SK-N-SH (cell line): Measurements from ENCODE around the gene AK5. TPM values are rescaled to one million over a fixed set of nuclear protein-coding genes. Genes with fewer than 3 reads are reported as not detected.
"Not testable (repeated sequence)": the region's sequence is repeated elsewhere in the genome, so short reads cannot be mapped to it uniquely, and the experiment has no call there.

Experiments used
- CTCF ChIA-PET: fragments of 300-600, 350-600 bp; formaldehyde crosslinking; extraction: SDS; loops from one replicate; lab custom pipeline; 2021; lab: Yijun Ruan, JAX
- POLR2A ChIA-PET: fragments of 350-600 bp; sonication (Branson Sonifier 250); formaldehyde crosslinking; extraction: SDS; loops from one replicate; lab custom pipeline; 2020; ENCODE audit warnings: antibody characterized with exemption, inconsistent platforms; lab: Yijun Ruan, JAX
- DNase-seq: peaks from one replicate; pipeline ENCODE4 v3.0.0; 2012
- H2AFZ ChIP-seq: fragments of 200-600 bp; sonication (generic); 2 replicates; pipeline ENCODE4 v1.8.1; 2016; ENCODE audit warnings: antibody characterized with exemption, mild to moderate bottlenecking, low read depth
- H3F3A ChIP-seq: fragments of 200-600 bp; sonication (generic); replicated peaks from 2 replicates; pipeline ENCODE3; 2016; ENCODE audit warnings: antibody characterized with exemption, mild to moderate bottlenecking; ENCODE audit not compliant: insufficient read depth
- H3K27ac ChIP-seq, 2 experiments: fragments of 200-500 bp in 1 of 2; fragments of 200-600 bp in 1 of 2; sonication (Bioruptor generic) in 1 of 2; sonication (generic), shearing (Covaris generic) in 1 of 2; 2 replicates each; pipeline versions ENCODE4 v1.5.1 to v1.6.1; 2014 to 2016; ENCODE audit warnings: low read depth in 2 of 2, inconsistent platforms in 1 of 2, low read length in 1 of 2, mild to moderate bottlenecking in 1 of 2, mixed read lengths in 1 of 2
- H3K27me3 ChIP-seq: fragments of 200-600 bp; sonication (generic), shearing (Covaris generic); 2 replicates; pipeline ENCODE4 v1.6.1; 2016; ENCODE audit warnings: mixed run types; ENCODE audit not compliant: insufficient read depth
- H3K36me3 ChIP-seq, 2 experiments: fragments of 200-500 bp in 1 of 2; fragments of 200-600 bp in 1 of 2; sonication (Bioruptor generic) in 1 of 2; sonication (generic) in 1 of 2; replicated peaks in 1 of 2; 2 replicates each; pipeline versions ENCODE3 to v1.5.1; 2014 to 2016; ENCODE audit warnings: low read length in 1 of 2, mild to moderate bottlenecking in 1 of 2; ENCODE audit not compliant: insufficient read depth in 2 of 2, control insufficient read depth in 1 of 2
- H3K4me1 ChIP-seq, 2 experiments: fragments of 200-500 bp in 1 of 2; fragments of 200-600 bp in 1 of 2; sonication (Bioruptor generic) in 1 of 2; sonication (generic), shearing (Covaris generic) in 1 of 2; 2 replicates each; pipeline versions ENCODE4 v1.5.1 to v1.6.1; 2014 to 2016; ENCODE audit warnings: low read depth in 1 of 2, low read length in 1 of 2, mixed run types in 1 of 2; ENCODE audit not compliant: insufficient read depth in 2 of 2, control insufficient read depth in 1 of 2
- H3K4me2 ChIP-seq: fragments of 200-600 bp; sonication (generic), shearing (Covaris generic); 2 replicates; pipeline ENCODE4 v1.6.1; 2017; ENCODE audit warnings: mixed run types
- H3K4me3 ChIP-seq, 2 experiments: fragments of 200-500 bp in 1 of 2; fragments of 200-600 bp in 1 of 2; sonication (Bioruptor generic) in 1 of 2; sonication (generic), shearing (Covaris generic) in 1 of 2; 2 replicates each; pipeline versions ENCODE4 v1.5.1 to v1.8.1; 2014 to 2016; ENCODE audit warnings: low read depth in 2 of 2, inconsistent platforms in 1 of 2, low read length in 1 of 2, mild to moderate bottlenecking in 1 of 2, mixed read lengths in 1 of 2, moderate library complexity in 1 of 2
- H3K79me2 ChIP-seq: fragments of 200-600 bp; sonication (generic); 2 replicates; pipeline ENCODE4 v1.8.1; 2017; ENCODE audit warnings: mild to moderate bottlenecking; ENCODE audit not compliant: insufficient read depth
- H3K9ac ChIP-seq: fragments of 200-600 bp; sonication (generic); 2 replicates; pipeline ENCODE4 v1.6.1; 2017; ENCODE audit warnings: mixed run types
- H3K9me2 ChIP-seq: fragments of 200-600 bp; sonication (generic); 2 replicates; pipeline ENCODE4 v1.6.1; 2017; ENCODE audit warnings: mixed run types
- H3K9me3 ChIP-seq: fragments of 200-600 bp; sonication (generic); 2 replicates; pipeline ENCODE4 v1.6.1; 2017; ENCODE audit warnings: mixed run types, mild to moderate bottlenecking, moderate library complexity
- H4K20me1 ChIP-seq: fragments of 200-600 bp; sonication (generic); 2 replicates; pipeline ENCODE4 v1.6.1; 2017; ENCODE audit warnings: mild to moderate bottlenecking, mixed run types; ENCODE audit not compliant: insufficient read depth
- CTCF ChIP-seq: fragments of 200-600 bp; sonication (generic); IDR thresholded peaks from 2 replicates; pipeline ENCODE4 v1.6.1; 2017; ENCODE audit warnings: antibody characterized with exemption, mild to moderate bottlenecking, moderate library complexity
- ELF1 ChIP-seq: IDR thresholded peaks from 2 replicates; pipeline ENCODE4 v1.4.0; 2012
- EP300 ChIP-seq, 2 experiments: IDR thresholded peaks; 2 replicates each; pipeline versions ENCODE4 v1.4.0 to v1.6.1; 2012; ENCODE audit warnings: borderline replicate concordance in 1 of 2, low read depth in 1 of 2, low read length in 1 of 2
- FOSL2 ChIP-seq: IDR thresholded peaks from 2 replicates; pipeline ENCODE4 v1.4.0; 2012; ENCODE audit warnings: low read depth, mild to moderate bottlenecking, moderate library complexity, borderline replicate concordance
- GABPA ChIP-seq: IDR thresholded peaks from 2 replicates; pipeline ENCODE4 v1.4.0; 2012; ENCODE audit warnings: low read depth, mild to moderate bottlenecking
- JUND ChIP-seq: IDR thresholded peaks from 2 replicates; pipeline ENCODE4 v1.4.0; 2012
- NFIC ChIP-seq: IDR thresholded peaks from 2 replicates; pipeline ENCODE4 v1.4.0; 2012; ENCODE audit warnings: borderline replicate concordance
- RAD21 ChIP-seq: IDR thresholded peaks from 2 replicates; pipeline ENCODE4 v1.6.1; 2012; ENCODE audit warnings: mild to moderate bottlenecking, low read length
- RFX5 ChIP-seq: IDR thresholded peaks from 2 replicates; pipeline ENCODE4 v1.6.1; 2012; ENCODE audit warnings: mild to moderate bottlenecking, improper control_type of control experiment, low read length
- RXRA ChIP-seq: IDR thresholded peaks from 2 replicates; pipeline ENCODE4 v1.4.0; 2012; ENCODE audit warnings: low read depth, mild to moderate bottlenecking, borderline replicate concordance
- SIN3A ChIP-seq: IDR thresholded peaks from 2 replicates; pipeline ENCODE4 v1.6.1; 2012; ENCODE audit warnings: low read depth, mild to moderate bottlenecking, low read length, moderate library complexity, borderline replicate concordance
- SMC3 ChIP-seq: IDR thresholded peaks from 2 replicates; pipeline ENCODE4 v1.6.1; 2012; ENCODE audit warnings: low read depth, low read length, improper control_type of control experiment
- USF2 ChIP-seq: fragments of 150-350 bp; IDR thresholded peaks from 2 replicates; pipeline ENCODE4 v1.6.1; 2017; ENCODE audit warnings: antibody characterized with exemption, low read length, low read depth, borderline replicate concordance
- WGBS: methylation state at CpG from one replicate; pipeline ENCODE4 v1.1.6; 2017; ENCODE audit warnings: low lambda C conversion rate; 5-methylcytosine and 5-hydroxymethylcytosine counted together
- polyA plus RNA-seq, 3 experiments: library from polyadenylated mRNA; depleted of rRNA; stranded (reverse); fragments of >200 nt; gene quantifications; 2 replicates each; pipeline ENCODE4 v1.2.3, GENCODE V29; 2012
- TF ChIP-seq, protein P1 (sequence below): IDR thresholded peaks from 2 replicates; pipeline ENCODE4 v1.4.0; 2012; ENCODE audit warnings: low read depth

AK5 gene
- polyA plus RNA-seq, 1 of the 3 experiments (the other 2 are of a cell fraction) = 22.9 TPM

GRCh38 chr1:77416692-77417450 is 135.1 kb downstream of the AK5 start:
- Histone ChIP-seq H3K4me3 (no peak overlapping the region), H3F3A (peaks cover 11% of the 10 kb centered on the region), H2AFZ (peak overlapping the region; percentile 36; the same call in 1 of the 2 replicates), H3K9me3 (no peaks in the 10 kb centered on the region), H3K79me2 (no peaks in the 10 kb centered on the region), H3K9me2 (no peaks in the 10 kb centered on the region), H3K4me2 (no peak overlapping the region), H3K27ac (peak overlapping the region in 1 of 2 experiments; percentile 27; a peak in 1 of 4 replicates), H3K4me1 (peaks cover 0 to 5% of the 10 kb centered on the region in 2 experiments; a peak in 1 of 4 replicates), H3K36me3 (peaks cover 0 to 14% of the 10 kb centered on the region in 2 experiments), H4K20me1 (no peaks in the 10 kb centered on the region), H3K9ac (no peak overlapping the region)
- POLR2A ChIA-PET = no interaction called here
- DNase-seq = peak; percentile 12
- WGBS = 71% methylated on average over 5 of the region's 5 CpGs
- TF ChIP-seq SMC3 (peak; percentile 32; the same call in 1 of the 2 replicates), GABPA (no peak), RAD21 (peak; percentile 47), RFX5 (no peak), NFIC (no peak), JUND (0 out of 2 replicates have a peak, but pooled peaks have one; percentile 8), FOSL2 (peak; percentile 27; the same call in 1 of the 2 replicates), ELF1 (no peak), USF2 (no peak), RXRA (no peak), EP300 (IDR thresholded peaks at IDR 0.05; ENCODE audit: borderline replicate concordance in 1 of 2, low read depth in 1 of 2, low read length in 1 of 2) (0 out of 4 replicates have a peak, but pooled peaks of 1 of the 2 experiments have one; percentile 23), SIN3A (no peak), CTCF (peak; percentile 60)
- TF ChIP-seq, protein P1, sequence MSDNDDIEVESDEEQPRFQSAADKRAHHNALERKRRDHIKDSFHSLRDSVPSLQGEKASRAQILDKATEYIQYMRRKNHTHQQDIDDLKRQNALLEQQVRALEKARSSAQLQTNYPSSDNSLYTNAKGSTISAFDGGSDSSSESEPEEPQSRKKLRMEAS = no peak
- TF ChIP-seq, all 33 proteins: peak for 6
- no peaks in the 10 kb centered on the region for H3K27me3 ChIP-seq
- CTCF ChIA-PET = interaction anchor here (1.4 kb wide), 1 partner anchor 49 kb away, joined by 3 read pairs; no protein-coding TSS in a partner anchor

DNA sequence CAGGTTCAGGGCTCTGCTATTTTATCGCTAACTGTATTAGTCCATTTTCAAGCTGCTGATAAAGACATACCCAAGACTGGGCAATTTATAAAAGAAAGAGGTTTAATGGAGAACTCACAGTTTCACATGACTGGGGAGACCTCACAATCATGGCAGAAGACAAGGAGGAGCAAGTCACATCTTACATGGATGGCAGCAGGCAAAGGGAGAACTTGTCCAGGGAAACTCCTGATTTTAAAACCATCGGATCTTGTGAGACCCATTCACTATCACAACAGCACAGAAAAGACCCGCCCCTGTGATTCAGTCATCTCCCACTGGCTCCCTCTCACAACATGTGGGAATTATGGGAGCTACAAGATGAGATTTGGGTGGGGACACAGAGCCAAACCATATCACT is 136.2 kb downstream of the AK5 start:
- H3K9me2 ChIP-seq, H4K20me1 ChIP-seq, H3K4me3 ChIP-seq, H3K79me2 ChIP-seq, H3K27me3 ChIP-seq, H3K4me2 ChIP-seq, DNase-seq, H3K9me3 ChIP-seq, H3K9ac ChIP-seq, POLR2A ChIA-PET, H3K4me1 ChIP-seq, H2AFZ ChIP-seq, H3K27ac ChIP-seq: not testable (repeated sequence)
- peaks cover 0 to 14% of the 10 kb centered on the region in 2 experiments for H3K36me3 ChIP-seq
- 98% methylated on average over 3 of the region's 3 CpGs for WGBS
- H3F3A ChIP-seq = peaks cover 11% of the 10 kb centered on the region
- CTCF ChIA-PET = interaction anchor here (1.4 kb wide), 1 partner anchor 47 kb away, joined by 3 read pairs; no protein-coding TSS in a partner anchor
